HG02885 (cell line): ENCODE measurements around the gene RPS2.
"Not testable (repeated sequence)": the region's sequence is repeated elsewhere in the genome, so short reads cannot be mapped to it uniquely, and the experiment has no call there.

Experiments used
- ATAC-seq: cut with Tn5 transposase; IDR thresholded peaks from one replicate; pipeline ENCODE4 v1.9.1; 2021; ENCODE audit warnings: mild to moderate bottlenecking; ENCODE audit not compliant: unreplicated experiment, poor library complexity

RPS2 gene

GRCh38 chr16:1924095-1924494 is 40.5 kb downstream of the RPS2 start:
- no peak for ATAC-seq

GRCh38 chr16:1923299-1924034 is 41.2 kb downstream of the RPS2 start:
- ATAC-seq, result no peak

DNA sequence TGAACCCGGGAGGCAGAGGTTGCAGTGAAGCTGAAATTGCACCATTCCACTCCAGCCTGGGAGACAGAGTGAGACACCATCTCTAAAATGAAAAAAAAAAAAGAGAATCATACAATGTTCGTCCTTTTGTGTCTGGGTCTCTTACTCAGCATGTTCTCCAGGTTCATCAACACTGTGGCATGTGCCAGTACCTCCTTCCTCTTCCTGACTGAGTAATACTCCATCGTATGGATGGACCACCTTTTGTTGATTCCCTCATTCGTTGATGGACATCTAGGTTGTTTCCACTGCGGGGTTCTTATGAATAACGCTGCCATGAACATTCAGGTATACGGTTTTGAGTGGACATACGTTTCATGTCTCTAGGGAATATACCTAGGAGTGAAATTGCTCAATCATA is 42.3 kb downstream of the RPS2 start:
- no peak for ATAC-seq

DNA sequence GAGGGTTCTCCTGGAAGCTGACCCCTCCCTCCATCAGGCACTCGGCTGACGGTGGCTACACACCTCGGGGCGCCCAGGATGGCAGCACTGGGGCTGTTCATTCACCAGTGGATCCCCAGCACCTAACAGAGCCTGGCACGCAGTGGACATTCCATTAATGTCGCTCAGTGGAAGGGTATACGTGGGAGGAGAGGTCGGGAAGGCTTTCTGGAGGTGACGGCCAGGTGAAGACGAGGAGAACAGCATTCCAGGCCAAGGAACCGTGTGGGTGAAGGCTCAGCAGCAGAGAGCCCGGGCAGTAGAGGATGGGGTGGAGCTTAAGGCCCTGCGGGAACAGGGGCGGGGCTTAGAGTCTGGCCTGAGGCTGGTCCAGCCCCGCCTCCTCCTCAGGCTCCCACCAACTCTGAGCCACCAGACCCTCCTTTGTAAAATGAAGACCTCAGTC is 43.9 kb downstream of the RPS2 start:
- no peak for ATAC-seq

DNA sequence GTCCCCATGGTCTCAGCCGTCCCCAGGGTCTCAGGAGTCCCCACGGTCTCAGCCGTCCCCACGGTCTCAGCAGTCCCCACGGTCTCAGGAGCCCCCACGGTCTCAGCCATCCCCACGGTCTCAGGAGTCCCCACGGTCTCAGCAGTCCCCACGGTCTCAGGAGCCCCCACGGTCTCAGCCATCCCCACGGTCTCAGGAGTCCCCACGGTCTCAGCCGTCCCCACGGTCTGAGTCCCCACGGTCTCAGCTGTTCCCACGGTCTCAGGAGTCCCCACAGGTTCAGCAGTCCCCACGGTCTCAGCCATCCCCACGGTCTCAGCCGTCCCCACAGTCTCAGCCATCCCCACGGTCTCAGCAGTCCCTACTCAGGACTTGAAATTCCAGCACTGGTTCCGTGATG is 44.5 kb downstream of the RPS2 start:
- ATAC-seq, result not testable (repeated sequence)

GRCh38 chr16:1919327-1919998 is 45.2 kb downstream of the RPS2 start:
- no peak for ATAC-seq

DNA sequence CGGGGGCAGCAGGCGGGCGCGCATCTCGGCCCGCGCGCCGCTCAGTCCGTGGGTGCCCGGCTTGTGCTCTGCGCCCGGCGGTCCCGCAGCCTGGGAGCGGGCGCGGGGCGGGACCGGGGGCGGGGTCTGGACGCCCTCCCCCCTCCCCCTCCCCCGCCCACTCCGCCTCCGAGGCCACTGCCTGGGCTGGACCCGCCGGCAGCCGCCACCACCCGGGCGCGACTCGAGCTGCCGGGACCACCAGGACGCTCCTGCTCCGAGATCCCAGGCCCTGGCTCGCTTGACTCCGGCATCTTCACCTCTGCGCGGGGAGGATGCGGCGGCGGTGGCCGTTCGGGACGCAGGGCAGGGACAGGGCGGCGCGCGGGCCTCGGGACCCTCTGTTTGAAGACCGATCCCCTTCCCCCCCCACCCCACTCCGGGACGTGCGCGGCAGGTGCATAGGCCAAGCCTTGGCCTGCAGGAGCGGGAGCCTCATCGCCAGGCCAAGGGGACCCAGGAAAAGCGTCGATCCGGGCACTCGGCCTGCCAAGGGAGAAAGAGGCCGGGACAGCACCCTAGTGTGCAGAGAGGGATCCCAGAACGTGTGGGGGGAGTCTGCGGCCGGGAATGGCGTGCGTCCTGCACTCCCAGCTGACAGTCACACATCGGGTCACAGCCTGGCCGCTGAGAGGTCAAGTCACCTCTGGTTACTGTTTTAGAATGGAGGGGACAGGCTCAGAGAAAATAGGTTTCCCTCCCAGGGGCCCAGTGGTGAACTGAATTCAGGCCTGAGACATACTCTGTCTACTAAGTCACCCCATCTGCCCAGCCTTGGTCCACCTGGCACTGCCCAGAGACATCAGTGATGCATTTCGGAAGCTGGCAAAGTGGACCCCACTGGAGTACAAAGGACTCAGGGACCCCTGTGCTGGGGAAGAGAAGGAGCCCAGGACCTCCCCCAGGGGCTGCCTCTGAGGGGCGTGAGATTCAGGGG is 46.0 kb downstream of the RPS2 start, which contains the start of gene HS3ST6:
HS3ST6 (minus strand) TSS at position 65 of the 976 bp plus-strand sequence. CDS start 92 bp downstream, outside the sequence.
- no peak for ATAC-seq

GRCh38 chr16:1917665-1918350 is 46.8 kb downstream of the RPS2 start:
- ATAC-seq, result no peak

DNA sequence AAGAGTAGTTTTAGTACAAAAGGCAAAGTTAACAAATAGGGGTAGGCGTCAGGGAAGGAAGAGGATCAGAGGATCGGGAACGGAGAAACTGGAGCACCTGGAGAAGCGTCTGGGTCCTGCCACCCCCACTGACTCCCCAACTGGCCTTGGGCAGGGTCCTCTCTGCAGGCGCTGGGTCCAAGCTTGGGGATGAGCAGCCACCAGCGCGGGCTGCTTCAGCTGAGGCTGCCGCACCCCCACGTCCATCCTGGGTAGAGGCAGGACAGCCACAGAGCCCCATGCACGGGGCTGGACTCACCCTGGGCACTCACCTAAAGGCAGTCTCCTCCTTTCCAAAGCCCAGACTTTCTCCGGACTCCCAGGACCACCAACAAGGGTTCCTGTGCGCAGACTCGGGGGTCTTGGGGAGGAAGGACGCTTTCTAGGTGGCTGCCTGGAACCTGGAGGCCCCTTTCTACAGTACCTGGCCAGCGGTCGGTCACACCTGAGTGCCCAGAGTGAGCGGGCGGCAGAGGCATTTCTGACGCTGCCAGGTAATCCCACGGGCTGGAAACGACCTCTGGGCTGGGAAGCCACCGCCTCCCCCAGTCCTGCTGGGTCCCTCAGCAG is 47.5 kb downstream of the RPS2 start:
- ATAC-seq, result no peak

DNA sequence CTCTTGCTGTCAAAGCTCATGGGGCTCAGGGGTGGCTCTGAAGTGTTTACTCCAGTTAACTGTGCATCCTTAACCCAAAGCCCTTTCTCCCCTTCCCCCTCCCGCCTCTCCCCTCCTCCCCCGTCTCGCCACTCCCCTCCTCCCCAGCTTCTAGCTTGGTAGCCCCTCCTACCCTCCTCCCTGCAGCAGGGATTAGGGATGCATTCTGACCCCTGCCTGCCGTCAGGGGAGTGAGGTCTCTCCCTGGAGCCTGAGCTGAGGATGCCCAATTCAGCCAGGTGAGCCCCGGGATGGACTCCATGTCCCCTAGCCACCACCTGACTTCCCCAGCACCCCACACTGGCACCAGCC is 48.0 kb downstream of the RPS2 start:
- no peak for ATAC-seq

DNA sequence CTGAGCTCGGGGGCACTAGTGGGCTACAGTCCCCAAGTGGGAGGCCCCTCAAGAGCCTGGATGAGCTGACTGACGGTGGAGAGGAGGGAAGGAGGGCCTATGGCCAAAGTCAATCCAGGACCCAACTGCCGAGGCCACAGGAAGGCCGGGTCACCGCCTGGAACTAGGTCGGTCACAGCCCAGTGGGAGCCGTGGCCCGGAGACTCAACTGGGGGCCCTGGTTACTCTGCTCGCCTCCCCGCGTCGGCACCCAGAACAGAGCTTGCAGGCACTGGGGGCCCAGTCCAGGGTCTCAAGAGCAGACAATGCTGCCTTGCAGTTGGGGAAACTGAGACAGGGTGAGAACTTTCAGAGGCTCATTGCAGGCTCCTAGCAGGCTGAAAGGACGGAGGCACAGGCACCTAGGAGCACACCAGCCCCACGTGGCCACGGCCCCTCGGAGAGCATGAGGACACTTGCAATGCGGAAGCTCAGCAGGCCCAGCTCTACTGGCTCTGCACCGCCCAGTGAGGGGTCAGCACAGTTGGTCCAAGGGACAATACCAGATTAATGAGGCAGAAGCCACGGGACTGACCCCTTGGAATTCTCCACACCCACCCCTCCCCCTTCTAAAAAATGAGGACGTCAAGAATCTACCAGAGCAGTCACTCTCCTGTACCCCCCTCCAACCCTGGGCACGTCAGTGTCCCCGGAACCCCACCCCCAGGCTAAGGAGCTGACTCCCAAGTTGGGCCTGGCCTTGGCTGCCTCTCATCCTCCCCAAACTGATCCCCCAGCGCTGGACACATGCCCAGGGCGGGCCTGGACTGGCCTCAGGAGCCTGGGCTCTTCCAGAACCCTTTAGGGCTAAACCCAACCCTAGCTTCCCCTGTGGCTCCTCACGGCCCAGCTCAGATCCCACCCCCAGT is 48.6 kb downstream of the RPS2 start:
- no peak for ATAC-seq

DNA sequence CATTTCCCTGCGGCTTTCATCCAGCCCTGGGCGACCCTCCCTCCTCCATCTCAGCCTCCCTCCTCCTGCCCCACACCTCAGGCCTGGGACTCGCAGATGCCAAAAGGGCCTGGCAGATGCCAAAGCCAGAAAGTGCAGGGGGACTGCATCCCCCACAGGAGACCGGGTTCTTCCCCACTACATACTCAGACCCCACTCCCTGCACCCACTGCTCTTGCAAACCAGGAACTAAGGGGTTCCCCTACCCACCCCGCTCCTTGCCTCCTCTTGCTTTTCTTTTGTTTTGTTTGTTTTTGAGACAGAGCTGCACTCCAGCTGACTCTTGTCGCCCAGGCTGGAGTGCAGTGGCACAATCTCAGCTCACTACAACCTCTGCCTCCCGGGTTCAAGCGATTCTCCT is 49.6 kb downstream of the RPS2 start:
- ATAC-seq, result no peak

- no peak for ATAC-seq
Observed at GRCh38 chr16:1914084-1914608, 50.5 kb downstream of the RPS2 start.

DNA sequence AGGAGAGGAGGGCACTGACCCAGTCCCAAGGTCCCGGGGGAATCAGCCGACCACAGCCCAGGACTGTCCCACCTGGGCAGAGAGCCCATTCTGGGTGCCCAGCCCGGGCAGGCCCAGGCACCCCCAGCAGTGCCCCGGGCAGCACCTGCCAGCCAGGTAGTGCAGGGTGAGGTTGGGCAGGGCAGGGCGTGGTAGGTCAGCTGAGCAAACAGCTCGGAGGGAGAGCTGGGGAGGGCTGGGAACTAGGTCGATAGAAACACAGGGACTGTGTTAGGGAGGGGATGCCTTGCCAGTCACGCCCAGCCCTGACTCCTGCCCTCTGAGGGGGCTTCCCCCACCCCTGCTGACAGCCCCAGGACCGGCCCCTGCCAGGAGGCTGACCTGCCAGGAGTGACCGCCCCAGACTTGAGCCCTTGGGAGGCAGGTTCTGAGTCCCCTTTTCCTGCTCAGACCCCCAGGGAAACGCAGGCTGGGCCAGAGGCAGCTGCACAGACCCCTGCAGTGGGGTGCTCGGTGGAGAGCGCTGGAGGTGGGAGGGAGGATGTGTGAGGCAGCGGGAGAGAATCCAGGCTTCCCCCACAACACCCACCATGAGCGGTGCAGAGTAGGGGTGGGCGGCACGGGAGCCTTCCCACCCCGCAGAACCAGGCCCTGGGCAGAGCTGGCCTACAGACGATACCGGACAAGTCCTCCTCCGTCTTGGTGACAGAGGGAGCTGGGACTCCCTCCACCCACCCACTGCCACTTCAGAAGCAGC is 51.1 kb downstream of the RPS2 start:
- no peak for ATAC-seq

- no peak for ATAC-seq
Observed at GRCh38 chr16:1912215-1912543, 52.4 kb downstream of the RPS2 start.
